GM12874 (cell line): ENCODE results near the gene SATB2.

Source experiments
- CTCF ChIP-seq: IDR thresholded peaks from 2 replicates; pipeline ENCODE4 v1.5.1; 2011; ENCODE audit warnings: low read depth, mild to moderate bottlenecking, control low read depth, low read length, moderate library complexity; ENCODE audit not compliant: insufficient read depth

The SATB2 gene

DNA sequence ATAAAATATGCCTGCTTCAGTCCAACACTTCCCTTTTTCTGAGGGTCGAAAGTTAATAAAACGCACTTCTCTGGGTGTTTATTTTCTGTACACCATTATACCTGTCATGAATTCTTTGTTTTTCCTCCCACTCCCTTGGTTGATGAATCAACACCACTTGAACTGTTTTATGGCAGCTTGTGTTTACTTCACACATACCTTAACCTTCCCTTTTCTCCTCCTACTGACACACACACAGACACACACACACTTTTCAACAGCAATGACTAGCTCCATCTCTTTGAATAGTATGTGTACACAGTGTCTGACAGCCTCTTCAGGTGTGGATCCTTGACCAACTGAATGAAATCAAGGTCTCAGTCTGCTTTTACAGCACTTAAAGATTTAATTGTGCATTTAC, 91.3 kb downstream of the SATB2 start:
- no peak for TF ChIP-seq CTCF

DNA sequence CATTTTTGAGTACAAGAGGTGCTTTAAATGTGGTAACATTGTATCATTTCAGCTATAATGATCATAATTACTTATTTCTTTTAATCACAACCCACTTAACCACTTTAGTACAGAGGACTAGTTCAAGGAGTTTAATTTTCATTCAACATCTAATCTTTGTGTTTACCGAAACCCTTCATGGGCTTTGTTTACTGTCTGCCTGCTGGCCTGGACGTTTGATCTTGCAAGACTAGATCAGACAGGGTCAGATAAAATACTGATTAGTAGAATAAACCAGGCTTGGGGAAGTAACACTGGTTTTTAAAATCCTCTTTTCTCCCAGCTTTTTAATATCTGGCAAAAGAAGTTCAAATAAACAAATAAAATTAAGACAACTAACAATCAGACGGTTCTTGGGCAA, 93.6 kb downstream of the SATB2 start:
- no peak for TF ChIP-seq CTCF

- no peak for TF ChIP-seq CTCF
These were observed 101.3 kb downstream of the SATB2 start for GRCh38 chr2:199356412-199356811.

DNA sequence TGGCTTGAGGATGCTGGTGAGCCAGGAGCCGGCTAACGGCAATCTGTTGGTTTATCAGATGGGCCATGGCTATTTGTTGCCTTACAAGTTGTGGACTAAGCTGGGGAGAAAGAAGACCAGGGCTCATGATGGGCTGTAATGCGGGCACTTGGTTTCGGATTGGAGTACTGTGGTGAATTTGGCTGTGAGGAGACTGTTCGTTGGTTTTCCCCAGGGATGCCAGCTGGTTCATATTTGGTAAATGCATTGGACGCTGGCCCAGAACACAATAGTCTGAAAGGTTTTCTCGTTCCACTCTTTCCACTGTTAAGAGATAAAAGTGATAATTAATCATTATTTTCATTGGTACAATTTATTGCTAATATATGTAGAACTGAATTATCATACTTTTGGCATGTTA, 108.9 kb downstream of the SATB2 start:
- no peak for TF ChIP-seq CTCF

DNA sequence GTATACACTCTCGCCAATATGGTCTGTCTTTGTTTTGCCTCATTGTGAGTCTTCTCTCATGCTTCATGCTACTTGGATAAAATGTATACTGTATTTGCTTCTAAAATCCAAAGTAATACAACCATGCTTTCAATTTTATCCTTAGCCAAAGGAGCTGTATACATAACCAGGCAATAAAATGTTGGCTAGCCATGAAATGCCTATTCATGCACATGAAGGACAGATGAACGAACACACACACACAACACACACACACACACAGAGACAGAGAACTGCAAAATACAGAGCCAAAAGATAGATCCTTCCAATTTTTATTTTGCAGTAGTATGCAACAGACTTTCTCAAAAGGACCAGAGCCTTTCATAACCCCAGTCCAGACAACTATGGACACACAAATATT, 113.7 kb downstream of the SATB2 start:
- no peak for TF ChIP-seq CTCF

DNA sequence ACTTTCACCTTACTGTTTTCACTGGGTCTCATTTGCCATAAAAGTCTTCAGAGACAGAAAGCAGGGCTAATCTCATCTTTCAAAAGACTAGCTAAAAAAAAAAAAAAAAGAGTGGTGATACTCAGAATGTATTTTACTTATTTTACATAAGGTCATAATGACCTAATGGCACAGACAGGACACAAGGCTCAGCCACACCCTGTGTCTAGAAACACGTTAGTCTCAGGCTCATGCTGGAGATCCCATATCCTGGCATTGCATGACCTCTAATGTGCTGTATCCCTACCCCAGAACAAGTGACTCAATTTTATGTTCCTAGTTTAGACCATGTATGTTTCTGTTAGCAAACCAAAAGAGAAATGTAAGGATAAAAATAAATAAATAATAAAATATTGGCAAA, 115.4 kb downstream of the SATB2 start:
- TF ChIP-seq CTCF: no peak

DNA sequence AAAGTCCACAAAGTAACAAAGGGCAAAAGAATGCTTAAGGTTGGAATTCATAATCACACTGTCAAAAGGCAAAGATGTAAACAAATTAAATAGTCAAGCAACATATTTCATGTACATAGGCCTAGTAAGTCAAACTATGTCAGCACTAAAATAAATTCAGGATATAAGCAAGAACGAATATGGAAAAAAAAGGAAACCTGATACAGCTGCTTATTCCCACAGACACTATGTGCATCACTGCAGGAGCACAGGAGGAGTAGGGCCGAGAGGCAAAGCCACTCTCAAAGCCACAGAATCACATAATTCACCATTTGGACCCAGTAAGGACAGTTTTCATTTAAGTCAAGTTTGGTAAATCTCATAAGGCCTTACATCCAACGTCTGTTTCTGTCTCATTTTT, 116.6 kb downstream of the SATB2 start:
- no peak for TF ChIP-seq CTCF
